Measurements from ENCODE around the gene RBMX.

DNA sequence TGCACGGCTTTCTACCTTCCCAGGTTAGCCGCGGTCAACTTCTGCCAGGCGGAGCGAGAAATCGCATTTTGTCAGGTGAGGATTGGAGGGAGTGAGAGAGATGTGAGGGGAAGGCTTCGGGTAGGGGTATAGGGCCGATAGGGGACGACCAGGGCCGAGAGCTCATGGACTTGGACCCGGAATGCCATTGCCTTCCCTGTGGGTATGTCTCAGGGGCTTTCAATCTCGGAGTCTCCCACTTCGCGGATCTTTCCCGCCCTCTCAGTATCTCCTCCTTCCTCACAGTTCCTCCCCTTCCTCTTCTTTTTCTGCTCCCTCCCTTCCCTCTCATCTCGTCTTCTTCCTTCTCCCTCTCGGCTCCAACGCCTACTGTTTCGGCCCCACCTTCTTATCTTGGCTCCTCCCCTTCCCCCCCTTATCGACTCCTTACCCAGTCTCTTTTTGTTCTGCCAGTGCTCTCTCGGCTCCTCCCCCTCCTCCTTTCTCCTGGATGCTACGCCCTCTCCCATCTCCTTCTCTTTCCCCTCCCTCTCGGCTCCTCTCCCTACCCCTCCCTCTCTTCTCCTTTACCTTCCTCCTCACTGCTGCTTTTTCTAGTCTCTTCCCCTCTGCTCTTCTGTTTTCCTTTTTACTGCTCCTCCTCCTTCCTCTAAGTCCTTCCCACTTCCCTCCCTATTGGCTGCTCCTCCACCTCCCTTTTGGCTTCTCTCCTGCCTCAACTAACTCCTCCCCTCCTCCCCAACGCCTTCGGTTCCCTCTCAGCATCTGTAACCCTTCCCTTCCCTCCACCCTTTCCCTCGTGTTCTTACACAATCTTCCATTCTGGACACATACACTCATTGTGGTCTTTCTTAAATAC lies 29.4 kb upstream of the RBMX start:
- TF ChIP-seq GATA3 (IDR thresholded peaks at IDR 0.05; ENCODE audit: low read depth, low read length): no peak
- no peak for TF ChIP-seq GATA2 (IDR thresholded peaks at IDR 0.05; ENCODE audit: low read depth, low read length)

Measured in SH-SY5Y (cell line).